ENCODE measurements around the gene HAL. TPM values are rescaled to one million over a fixed set of nuclear protein-coding genes. Genes with fewer than 3 reads are reported as not detected.

Gene HAL
- total and polyA plus RNA-seq, 4 donors, result 62.4 to 174 (median 119) TPM

DNA sequence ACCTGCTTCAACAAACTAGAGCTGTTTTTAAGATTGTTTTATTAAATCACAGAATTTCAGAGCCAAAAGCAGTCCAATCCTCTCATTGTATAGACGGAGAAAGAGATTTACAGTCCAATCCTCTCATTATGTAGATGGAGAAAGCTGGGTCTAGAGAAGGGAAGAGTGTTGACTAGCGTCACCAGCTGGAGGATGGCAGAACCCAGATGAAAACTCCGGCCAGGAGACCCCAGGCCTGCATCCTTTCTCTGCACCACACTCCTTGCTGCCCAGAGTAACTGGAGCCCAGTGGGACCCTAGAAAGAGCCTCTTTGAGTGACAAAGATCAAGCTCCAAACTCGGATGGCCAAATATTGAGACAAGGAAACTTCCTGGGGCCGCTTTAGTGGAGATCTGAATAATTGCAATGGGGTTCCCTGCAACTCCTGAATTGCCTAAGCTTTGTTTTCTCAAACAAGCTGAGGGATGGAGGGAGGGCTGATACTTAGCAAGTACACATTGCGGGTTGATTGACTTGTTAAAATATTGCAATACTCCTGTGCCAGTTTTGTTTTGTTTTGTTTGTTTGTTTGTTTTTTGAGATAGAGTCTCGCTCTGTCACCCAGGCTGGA, 40.5 kb downstream of the HAL start:
- no peak overlapping the region for H3K9ac ChIP-seq (ENCODE audit: low read depth in 1 of 2, low read length in 2 of 2)
- H3K27ac ChIP-seq (ENCODE audit: low read depth in 1 of 2, low read length in 2 of 2), result no peak overlapping the region
- DNase-seq (ENCODE audit: low spot score), result no peak
- TF ChIP-seq NR2F2 (IDR thresholded peaks at IDR 0.05) (no peak), FOXA1 (IDR thresholded peaks at IDR 0.05) (no peak), FOXA2 (IDR thresholded peaks at IDR 0.05) (no peak), GABPA (IDR thresholded peaks at IDR 0.05 in 1 of 2, conservative IDR thresholded peaks at IDR 0.05 in 1 of 2) (no peak), HNF4A (conservative IDR thresholded peaks at IDR 0.05) (no peak), EGR1 (IDR thresholded peaks at IDR 0.05; ENCODE audit: low read depth in 2 of 2) (no peak), JUND (IDR thresholded peaks at IDR 0.05) (no peak)
- TF ChIP-seq, protein P1, sequence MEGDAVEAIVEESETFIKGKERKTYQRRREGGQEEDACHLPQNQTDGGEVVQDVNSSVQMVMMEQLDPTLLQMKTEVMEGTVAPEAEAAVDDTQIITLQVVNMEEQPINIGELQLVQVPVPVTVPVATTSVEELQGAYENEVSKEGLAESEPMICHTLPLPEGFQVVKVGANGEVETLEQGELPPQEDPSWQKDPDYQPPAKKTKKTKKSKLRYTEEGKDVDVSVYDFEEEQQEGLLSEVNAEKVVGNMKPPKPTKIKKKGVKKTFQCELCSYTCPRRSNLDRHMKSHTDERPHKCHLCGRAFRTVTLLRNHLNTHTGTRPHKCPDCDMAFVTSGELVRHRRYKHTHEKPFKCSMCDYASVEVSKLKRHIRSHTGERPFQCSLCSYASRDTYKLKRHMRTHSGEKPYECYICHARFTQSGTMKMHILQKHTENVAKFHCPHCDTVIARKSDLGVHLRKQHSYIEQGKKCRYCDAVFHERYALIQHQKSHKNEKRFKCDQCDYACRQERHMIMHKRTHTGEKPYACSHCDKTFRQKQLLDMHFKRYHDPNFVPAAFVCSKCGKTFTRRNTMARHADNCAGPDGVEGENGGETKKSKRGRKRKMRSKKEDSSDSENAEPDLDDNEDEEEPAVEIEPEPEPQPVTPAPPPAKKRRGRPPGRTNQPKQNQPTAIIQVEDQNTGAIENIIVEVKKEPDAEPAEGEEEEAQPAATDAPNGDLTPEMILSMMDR (IDR thresholded peaks at IDR 0.05; ENCODE audit: low read depth, low read length, missing input control), result no peak
- TF ChIP-seq, protein P2, sequence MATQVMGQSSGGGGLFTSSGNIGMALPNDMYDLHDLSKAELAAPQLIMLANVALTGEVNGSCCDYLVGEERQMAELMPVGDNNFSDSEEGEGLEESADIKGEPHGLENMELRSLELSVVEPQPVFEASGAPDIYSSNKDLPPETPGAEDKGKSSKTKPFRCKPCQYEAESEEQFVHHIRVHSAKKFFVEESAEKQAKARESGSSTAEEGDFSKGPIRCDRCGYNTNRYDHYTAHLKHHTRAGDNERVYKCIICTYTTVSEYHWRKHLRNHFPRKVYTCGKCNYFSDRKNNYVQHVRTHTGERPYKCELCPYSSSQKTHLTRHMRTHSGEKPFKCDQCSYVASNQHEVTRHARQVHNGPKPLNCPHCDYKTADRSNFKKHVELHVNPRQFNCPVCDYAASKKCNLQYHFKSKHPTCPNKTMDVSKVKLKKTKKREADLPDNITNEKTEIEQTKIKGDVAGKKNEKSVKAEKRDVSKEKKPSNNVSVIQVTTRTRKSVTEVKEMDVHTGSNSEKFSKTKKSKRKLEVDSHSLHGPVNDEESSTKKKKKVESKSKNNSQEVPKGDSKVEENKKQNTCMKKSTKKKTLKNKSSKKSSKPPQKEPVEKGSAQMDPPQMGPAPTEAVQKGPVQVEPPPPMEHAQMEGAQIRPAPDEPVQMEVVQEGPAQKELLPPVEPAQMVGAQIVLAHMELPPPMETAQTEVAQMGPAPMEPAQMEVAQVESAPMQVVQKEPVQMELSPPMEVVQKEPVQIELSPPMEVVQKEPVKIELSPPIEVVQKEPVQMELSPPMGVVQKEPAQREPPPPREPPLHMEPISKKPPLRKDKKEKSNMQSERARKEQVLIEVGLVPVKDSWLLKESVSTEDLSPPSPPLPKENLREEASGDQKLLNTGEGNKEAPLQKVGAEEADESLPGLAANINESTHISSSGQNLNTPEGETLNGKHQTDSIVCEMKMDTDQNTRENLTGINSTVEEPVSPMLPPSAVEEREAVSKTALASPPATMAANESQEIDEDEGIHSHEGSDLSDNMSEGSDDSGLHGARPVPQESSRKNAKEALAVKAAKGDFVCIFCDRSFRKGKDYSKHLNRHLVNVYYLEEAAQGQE (IDR thresholded peaks at IDR 0.05), result no peak
- TF ChIP-seq, protein P3, sequence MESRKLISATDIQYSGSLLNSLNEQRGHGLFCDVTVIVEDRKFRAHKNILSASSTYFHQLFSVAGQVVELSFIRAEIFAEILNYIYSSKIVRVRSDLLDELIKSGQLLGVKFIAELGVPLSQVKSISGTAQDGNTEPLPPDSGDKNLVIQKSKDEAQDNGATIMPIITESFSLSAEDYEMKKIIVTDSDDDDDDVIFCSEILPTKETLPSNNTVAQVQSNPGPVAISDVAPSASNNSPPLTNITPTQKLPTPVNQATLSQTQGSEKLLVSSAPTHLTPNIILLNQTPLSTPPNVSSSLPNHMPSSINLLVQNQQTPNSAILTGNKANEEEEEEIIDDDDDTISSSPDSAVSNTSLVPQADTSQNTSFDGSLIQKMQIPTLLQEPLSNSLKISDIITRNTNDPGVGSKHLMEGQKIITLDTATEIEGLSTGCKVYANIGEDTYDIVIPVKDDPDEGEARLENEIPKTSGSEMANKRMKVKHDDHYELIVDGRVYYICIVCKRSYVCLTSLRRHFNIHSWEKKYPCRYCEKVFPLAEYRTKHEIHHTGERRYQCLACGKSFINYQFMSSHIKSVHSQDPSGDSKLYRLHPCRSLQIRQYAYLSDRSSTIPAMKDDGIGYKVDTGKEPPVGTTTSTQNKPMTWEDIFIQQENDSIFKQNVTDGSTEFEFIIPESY (IDR thresholded peaks at IDR 0.05), result no peak
- no peaks in the 10 kb centered on the region for H3K4me1 ChIP-seq (ENCODE audit: control insufficient read depth in 4 of 4, insufficient read depth in 4 of 4, low read length in 3 of 4)
- 92% methylated on average over 7 of the region's 7 CpGs for WGBS
- H3K27me3 ChIP-seq (ENCODE audit: control insufficient read depth in 4 of 4, insufficient read depth in 4 of 4, low read length in 3 of 4), result no peaks in the 10 kb centered on the region
- H3K36me3 ChIP-seq (ENCODE audit: control insufficient read depth in 4 of 4, insufficient read depth in 3 of 4, low read depth in 1 of 4, low read length in 3 of 4), result peaks cover 4 to 32% (median 29%) of the 10 kb centered on the region in 4 donors
- no peak overlapping the region for H3K4me3 ChIP-seq (ENCODE audit: low read depth in 1 of 3, low read length in 3 of 3)
- H3K9me3 ChIP-seq (ENCODE audit: control insufficient read depth in 4 of 4, low read length in 3 of 4), result no peaks in the 10 kb centered on the region

DNA sequence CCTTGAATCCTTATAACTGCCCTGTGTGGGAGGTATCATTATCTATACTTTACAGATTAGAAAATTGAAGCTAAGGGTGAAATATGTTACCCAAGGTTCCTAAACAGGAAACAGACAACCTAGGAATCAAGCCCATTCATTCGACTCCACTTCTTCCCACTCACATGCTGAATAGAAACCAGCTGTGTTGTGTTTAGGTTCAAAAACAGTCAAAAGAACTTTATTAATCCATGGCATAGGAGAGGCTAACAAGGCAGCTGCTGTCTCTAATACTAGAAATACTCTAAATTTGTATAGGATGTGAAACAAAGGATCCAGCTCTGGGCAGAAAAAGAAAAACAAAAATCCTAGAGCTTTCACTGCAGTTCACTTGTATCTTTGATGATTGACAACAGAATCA, 43.1 kb downstream of the HAL start:
- H3K27me3 ChIP-seq (ENCODE audit: control insufficient read depth in 4 of 4, insufficient read depth in 4 of 4, low read length in 3 of 4), result no peaks in the 10 kb centered on the region
- no peak overlapping the region for H3K9ac ChIP-seq (ENCODE audit: low read depth in 1 of 2, low read length in 2 of 2)
- peaks cover 4 to 30% (median 22%) of the 10 kb centered on the region in 4 donors for H3K36me3 ChIP-seq (ENCODE audit: control insufficient read depth in 4 of 4, insufficient read depth in 3 of 4, low read depth in 1 of 4, low read length in 3 of 4)
- DNase-seq (ENCODE audit: low spot score), result no peak
- 64% methylated on average over 1 of the region's 1 CpG for WGBS
- no peaks in the 10 kb centered on the region for H3K4me1 ChIP-seq (ENCODE audit: control insufficient read depth in 4 of 4, insufficient read depth in 4 of 4, low read length in 3 of 4)
- H3K4me3 ChIP-seq (ENCODE audit: low read depth in 1 of 3, low read length in 3 of 3), result no peak overlapping the region
- no peaks in the 10 kb centered on the region for H3K9me3 ChIP-seq (ENCODE audit: control insufficient read depth in 4 of 4, low read length in 3 of 4)
- no peak overlapping the region for H3K27ac ChIP-seq (ENCODE audit: low read depth in 1 of 2, low read length in 2 of 2)
- TF ChIP-seq FOXA2 (IDR thresholded peaks at IDR 0.05), result no peak
- TF ChIP-seq, protein P1 (IDR thresholded peaks at IDR 0.05; ENCODE audit: low read depth, low read length, missing input control), result no peak
- no peak for TF ChIP-seq SP1 (IDR thresholded peaks at IDR 0.05)
- TF ChIP-seq EGR1 (IDR thresholded peaks at IDR 0.05; ENCODE audit: low read depth in 2 of 2), result no peak
- TF ChIP-seq, protein P4, sequence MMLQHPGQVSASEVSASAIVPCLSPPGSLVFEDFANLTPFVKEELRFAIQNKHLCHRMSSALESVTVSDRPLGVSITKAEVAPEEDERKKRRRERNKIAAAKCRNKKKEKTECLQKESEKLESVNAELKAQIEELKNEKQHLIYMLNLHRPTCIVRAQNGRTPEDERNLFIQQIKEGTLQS (IDR thresholded peaks at IDR 0.05), result no peak
- no peak for TF ChIP-seq JUND (IDR thresholded peaks at IDR 0.05)
- TF ChIP-seq GABPA (IDR thresholded peaks at IDR 0.05 in 1 of 2, conservative IDR thresholded peaks at IDR 0.05 in 1 of 2), result no peak
- TF ChIP-seq RAD21 (IDR thresholded peaks at IDR 0.05), result no peak
- no peak for TF ChIP-seq TAF1 (conservative IDR thresholded peaks at IDR 0.05)
- no peak for TF ChIP-seq HNF4G (IDR thresholded peaks at IDR 0.05)
- no peak for TF ChIP-seq FOXA1 (IDR thresholded peaks at IDR 0.05)
- TF ChIP-seq, protein P5, sequence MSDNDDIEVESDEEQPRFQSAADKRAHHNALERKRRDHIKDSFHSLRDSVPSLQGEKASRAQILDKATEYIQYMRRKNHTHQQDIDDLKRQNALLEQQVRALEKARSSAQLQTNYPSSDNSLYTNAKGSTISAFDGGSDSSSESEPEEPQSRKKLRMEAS (IDR thresholded peaks at IDR 0.05), result no peak
- TF ChIP-seq NR2F2 (IDR thresholded peaks at IDR 0.05), result no peak
- TF ChIP-seq RXRA (IDR thresholded peaks at IDR 0.05), result no peak
- no peak for TF ChIP-seq HNF4A (conservative IDR thresholded peaks at IDR 0.05)
- TF ChIP-seq, protein P2 (IDR thresholded peaks at IDR 0.05), result no peak
